GM23338 (cell line): Measurements from ENCODE around the gene CERS2.

Experiments used
- TF ChIP-seq, protein P1 (sequence below), 2 experiments: fragments of 200-600 bp in 1 of 2; sonication (generic) in 1 of 2; conservative IDR thresholded peaks; 2 replicates each; pipeline versions ENCODE4 v1.5.1 to v1.6.1; 2016 to 2017; ENCODE audit warnings: antibody characterized with exemption in 2 of 2, low read depth in 2 of 2, mild to moderate bottlenecking in 2 of 2, moderate library complexity in 1 of 2
- TF ChIP-seq, protein P2 (sequence below): IDR thresholded peaks from one replicate; pipeline ENCODE4 v1.6.1; 2018; ENCODE audit warnings: antibody characterized with exemption; ENCODE audit not compliant: unreplicated experiment

DNA sequence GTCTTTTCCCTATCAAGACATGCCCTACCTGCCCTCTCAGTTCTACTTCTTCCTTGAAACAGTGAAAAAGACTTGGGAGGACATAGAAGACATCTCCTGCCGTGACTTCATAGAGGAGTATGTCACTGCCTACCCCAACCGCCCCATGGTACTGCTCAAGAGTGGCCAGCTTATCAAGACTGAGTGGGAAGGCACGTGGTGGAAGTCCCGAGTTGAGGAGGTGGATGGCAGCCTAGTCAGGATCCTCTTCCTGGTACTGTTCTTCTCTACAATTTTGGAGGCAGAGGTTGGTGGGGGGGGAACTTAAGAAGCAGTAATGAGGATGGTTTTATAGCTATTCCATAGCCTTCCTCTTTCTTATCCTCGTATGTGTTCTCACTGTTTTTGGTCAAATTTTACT lies 29.8 kb downstream of the CERS2 start:
- TF ChIP-seq, protein P1, sequence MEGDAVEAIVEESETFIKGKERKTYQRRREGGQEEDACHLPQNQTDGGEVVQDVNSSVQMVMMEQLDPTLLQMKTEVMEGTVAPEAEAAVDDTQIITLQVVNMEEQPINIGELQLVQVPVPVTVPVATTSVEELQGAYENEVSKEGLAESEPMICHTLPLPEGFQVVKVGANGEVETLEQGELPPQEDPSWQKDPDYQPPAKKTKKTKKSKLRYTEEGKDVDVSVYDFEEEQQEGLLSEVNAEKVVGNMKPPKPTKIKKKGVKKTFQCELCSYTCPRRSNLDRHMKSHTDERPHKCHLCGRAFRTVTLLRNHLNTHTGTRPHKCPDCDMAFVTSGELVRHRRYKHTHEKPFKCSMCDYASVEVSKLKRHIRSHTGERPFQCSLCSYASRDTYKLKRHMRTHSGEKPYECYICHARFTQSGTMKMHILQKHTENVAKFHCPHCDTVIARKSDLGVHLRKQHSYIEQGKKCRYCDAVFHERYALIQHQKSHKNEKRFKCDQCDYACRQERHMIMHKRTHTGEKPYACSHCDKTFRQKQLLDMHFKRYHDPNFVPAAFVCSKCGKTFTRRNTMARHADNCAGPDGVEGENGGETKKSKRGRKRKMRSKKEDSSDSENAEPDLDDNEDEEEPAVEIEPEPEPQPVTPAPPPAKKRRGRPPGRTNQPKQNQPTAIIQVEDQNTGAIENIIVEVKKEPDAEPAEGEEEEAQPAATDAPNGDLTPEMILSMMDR (conservative IDR thresholded peaks at IDR 0.05; ENCODE audit: low read depth in 2 of 2) = no peak
- TF ChIP-seq, protein P2, sequence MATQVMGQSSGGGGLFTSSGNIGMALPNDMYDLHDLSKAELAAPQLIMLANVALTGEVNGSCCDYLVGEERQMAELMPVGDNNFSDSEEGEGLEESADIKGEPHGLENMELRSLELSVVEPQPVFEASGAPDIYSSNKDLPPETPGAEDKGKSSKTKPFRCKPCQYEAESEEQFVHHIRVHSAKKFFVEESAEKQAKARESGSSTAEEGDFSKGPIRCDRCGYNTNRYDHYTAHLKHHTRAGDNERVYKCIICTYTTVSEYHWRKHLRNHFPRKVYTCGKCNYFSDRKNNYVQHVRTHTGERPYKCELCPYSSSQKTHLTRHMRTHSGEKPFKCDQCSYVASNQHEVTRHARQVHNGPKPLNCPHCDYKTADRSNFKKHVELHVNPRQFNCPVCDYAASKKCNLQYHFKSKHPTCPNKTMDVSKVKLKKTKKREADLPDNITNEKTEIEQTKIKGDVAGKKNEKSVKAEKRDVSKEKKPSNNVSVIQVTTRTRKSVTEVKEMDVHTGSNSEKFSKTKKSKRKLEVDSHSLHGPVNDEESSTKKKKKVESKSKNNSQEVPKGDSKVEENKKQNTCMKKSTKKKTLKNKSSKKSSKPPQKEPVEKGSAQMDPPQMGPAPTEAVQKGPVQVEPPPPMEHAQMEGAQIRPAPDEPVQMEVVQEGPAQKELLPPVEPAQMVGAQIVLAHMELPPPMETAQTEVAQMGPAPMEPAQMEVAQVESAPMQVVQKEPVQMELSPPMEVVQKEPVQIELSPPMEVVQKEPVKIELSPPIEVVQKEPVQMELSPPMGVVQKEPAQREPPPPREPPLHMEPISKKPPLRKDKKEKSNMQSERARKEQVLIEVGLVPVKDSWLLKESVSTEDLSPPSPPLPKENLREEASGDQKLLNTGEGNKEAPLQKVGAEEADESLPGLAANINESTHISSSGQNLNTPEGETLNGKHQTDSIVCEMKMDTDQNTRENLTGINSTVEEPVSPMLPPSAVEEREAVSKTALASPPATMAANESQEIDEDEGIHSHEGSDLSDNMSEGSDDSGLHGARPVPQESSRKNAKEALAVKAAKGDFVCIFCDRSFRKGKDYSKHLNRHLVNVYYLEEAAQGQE = no peak
